ENCODE measurements around the gene NPY1R.

NPY1R gene

GRCh38 chr4:163300445-163300844, 32.0 kb downstream of the NPY1R start:
- DNase-seq: no peak
- no peak overlapping the region for H3K4me2 ChIP-seq (ENCODE audit: low read depth, low read length)
- H3K79me2 ChIP-seq (ENCODE audit: low read length): no peaks in the 10 kb centered on the region
- no peaks in the 10 kb centered on the region for H4K20me1 ChIP-seq (ENCODE audit: insufficient read depth, low read length)
- no peaks in the 10 kb centered on the region for H3F3A ChIP-seq (ENCODE audit: insufficient read depth, low read length)
- no peaks in the 10 kb centered on the region for H3K9me3 ChIP-seq (replicated peaks; ENCODE audit: insufficient read depth, low read length)
- H3K27ac ChIP-seq (ENCODE audit: low read length): no peak overlapping the region
- H2AFZ ChIP-seq (ENCODE audit: low read length): no peak overlapping the region
- H3K4me1 ChIP-seq (ENCODE audit: low read length): no peaks in the 10 kb centered on the region
- H3K9ac ChIP-seq (ENCODE audit: low read length): no peak overlapping the region
- no peak for TF ChIP-seq CTCF (IDR thresholded peaks at IDR 0.05; ENCODE audit: low read length)
- TF ChIP-seq EZH2 (optimal IDR thresholded peaks at IDR 0.05; ENCODE audit: low read depth, low read length): no peak
- no peak for TF ChIP-seq EZH2phosphoT487 (IDR thresholded peaks at IDR 0.05; ENCODE audit: low read length)
- no peaks in the 10 kb centered on the region for H3K9me2 ChIP-seq (replicated peaks; ENCODE audit: insufficient read depth, low read length)
- no peak overlapping the region for H3K4me3 ChIP-seq (ENCODE audit: low read length)
- H3K27me3 ChIP-seq (replicated peaks; ENCODE audit: insufficient read depth, low read length): no peaks in the 10 kb centered on the region
- H3K36me3 ChIP-seq (replicated peaks; ENCODE audit: insufficient read depth, low read length): no peaks in the 10 kb centered on the region

GRCh38 chr4:163295138-163295537, 37.3 kb downstream of the NPY1R start:
- no peaks in the 10 kb centered on the region for H3K79me2 ChIP-seq (ENCODE audit: low read length)
- H3K9me2 ChIP-seq (replicated peaks; ENCODE audit: insufficient read depth, low read length): no peaks in the 10 kb centered on the region
- no peak overlapping the region for H3K9ac ChIP-seq (ENCODE audit: low read length)
- TF ChIP-seq CTCF (IDR thresholded peaks at IDR 0.05; ENCODE audit: low read length) (no peak), EZH2phosphoT487 (IDR thresholded peaks at IDR 0.05; ENCODE audit: low read length) (no peak), EZH2 (optimal IDR thresholded peaks at IDR 0.05; ENCODE audit: low read depth, low read length) (no peak)
- H3K9me3 ChIP-seq (replicated peaks; ENCODE audit: insufficient read depth, low read length): no peaks in the 10 kb centered on the region
- DNase-seq: no peak
- no peak overlapping the region for H3K4me2 ChIP-seq (ENCODE audit: low read depth, low read length)
- no peaks in the 10 kb centered on the region for H3K4me1 ChIP-seq (ENCODE audit: low read length)
- no peaks in the 10 kb centered on the region for H3K36me3 ChIP-seq (replicated peaks; ENCODE audit: insufficient read depth, low read length)
- no peak overlapping the region for H2AFZ ChIP-seq (ENCODE audit: low read length)
- H3K27ac ChIP-seq (ENCODE audit: low read length): no peak overlapping the region
- H4K20me1 ChIP-seq (ENCODE audit: insufficient read depth, low read length): no peaks in the 10 kb centered on the region
- no peaks in the 10 kb centered on the region for H3F3A ChIP-seq (ENCODE audit: insufficient read depth, low read length)
- H3K4me3 ChIP-seq (ENCODE audit: low read length): no peak overlapping the region
- no peaks in the 10 kb centered on the region for H3K27me3 ChIP-seq (replicated peaks; ENCODE audit: insufficient read depth, low read length)

GRCh38 chr4:163284304-163284703, 48.1 kb downstream of the NPY1R start:
- H3K4me3 ChIP-seq (ENCODE audit: low read length): no peak overlapping the region
- no peaks in the 10 kb centered on the region for H3K27me3 ChIP-seq (replicated peaks; ENCODE audit: insufficient read depth, low read length)
- no peaks in the 10 kb centered on the region for H3K9me3 ChIP-seq (replicated peaks; ENCODE audit: insufficient read depth, low read length)
- no peaks in the 10 kb centered on the region; the same call in 1 of the 2 replicates for H3K9me2 ChIP-seq (replicated peaks; ENCODE audit: insufficient read depth, low read length)
- no peak for TF ChIP-seq EZH2phosphoT487 (IDR thresholded peaks at IDR 0.05; ENCODE audit: low read length)
- no peak for TF ChIP-seq EZH2 (optimal IDR thresholded peaks at IDR 0.05; ENCODE audit: low read depth, low read length)
- TF ChIP-seq CTCF (IDR thresholded peaks at IDR 0.05; ENCODE audit: low read length): no peak
- no peak overlapping the region for H3K4me2 ChIP-seq (ENCODE audit: low read depth, low read length)
- no peaks in the 10 kb centered on the region for H3K36me3 ChIP-seq (replicated peaks; ENCODE audit: insufficient read depth, low read length)
- no peaks in the 10 kb centered on the region for H3F3A ChIP-seq (ENCODE audit: insufficient read depth, low read length)
- no peaks in the 10 kb centered on the region for H3K79me2 ChIP-seq (ENCODE audit: low read length)
- no peak overlapping the region for H2AFZ ChIP-seq (ENCODE audit: low read length)
- H3K27ac ChIP-seq (ENCODE audit: low read length): no peak overlapping the region
- H4K20me1 ChIP-seq (ENCODE audit: insufficient read depth, low read length): no peaks in the 10 kb centered on the region
- no peaks in the 10 kb centered on the region for H3K4me1 ChIP-seq (ENCODE audit: low read length)
- peak; percentile 29 for DNase-seq
- no peak overlapping the region for H3K9ac ChIP-seq (ENCODE audit: low read length)
